Testis (tissue), 3 donors: Measurements from ENCODE around the gene VWA5A. TPM values are rescaled to one million over a fixed set of nuclear protein-coding genes. Genes with fewer than 3 reads are reported as not detected.
A peak's percentile ranks its signal among the peaks of the same experiment; 100 is the strongest.

Source experiments
- DNase-seq: peaks from one replicate; pipeline ENCODE4 v3.0.0-alpha.2; 2019
- H3K27ac ChIP-seq, 2 donors: fragments of 200-600 bp; sonication (generic); one replicate each; pipeline ENCODE4 v1.5.1; 2019
- H3K27me3 ChIP-seq: fragments of 200-600 bp; sonication (generic); one replicate; pipeline ENCODE4 v1.5.1; 2019
- H3K36me3 ChIP-seq: fragments of 200-600 bp; sonication (generic); one replicate; pipeline ENCODE4 v1.5.1; 2017; ENCODE audit warnings: low read depth; ENCODE audit errors: missing control alignments
- H3K4me1 ChIP-seq: fragments of 200-600 bp; sonication (generic); one replicate; pipeline ENCODE4 v1.5.1; 2019
- H3K4me3 ChIP-seq, 2 donors: fragments of 200-600 bp; sonication (generic); one replicate each; pipeline ENCODE4 v1.5.1; 2017 to 2019
- H3K9me3 ChIP-seq: fragments of 200-600 bp; sonication (generic); one replicate; pipeline ENCODE4 v1.5.1; 2017
- POLR2A ChIP-seq: fragments of 450-650 bp; IDR thresholded peaks from one replicate; pipeline ENCODE4 v1.6.1; 2017; ENCODE audit warnings: antibody characterized with exemption, mild to moderate bottlenecking, moderate library complexity
- WGBS, 2 donors: methylation state at CpG; one replicate each; pipeline ENCODE4 v1.1.5; 2018; 5-methylcytosine and 5-hydroxymethylcytosine counted together
- intact Hi-C: fragments of 100-400 bp; cut with DNase I; formaldehyde crosslinking; loops from one replicate; pipeline ENCODE4 v1.15.1; 2023; ENCODE audit warnings: low total_unique reads
- polyA plus RNA-seq: library from polyadenylated mRNA; stranded (reverse); fragments of 350-450 nt; fragmentation: Illumina TruSeq; extraction: RNeasy Lipid Tissue Mini Kit (QIAGEN cat#74804); gene quantifications from one replicate; pipeline ENCODE4 v1.2.3, GENCODE V29; 2014; ENCODE audit warnings: low read depth, low replicate concordance; ENCODE audit not compliant: insufficient read depth
- total RNA-seq, 2 donors: library from RNA; depleted of rRNA; stranded (reverse); fragments of >200 nt; gene quantifications; one replicate each; pipeline ENCODE4 v1.2.3, GENCODE V29; 2016
- TF ChIP-seq, protein P1 (sequence below), 3 experiments: fragments of 450-650 bp in 2 of 3; fragments of 200-600 bp in 1 of 3; sonication (generic) in 1 of 3; IDR thresholded peaks; one replicate each; pipeline ENCODE4 v1.5.1; 2016 to 2019; ENCODE audit warnings: antibody characterized with exemption in 3 of 3, mild to moderate bottlenecking in 2 of 3, moderate library complexity in 1 of 3

The VWA5A gene
- total and polyA plus RNA-seq, 3 donors from 2014 or later, result 26.6 to 31.3 (median 28.3) TPM

DNA sequence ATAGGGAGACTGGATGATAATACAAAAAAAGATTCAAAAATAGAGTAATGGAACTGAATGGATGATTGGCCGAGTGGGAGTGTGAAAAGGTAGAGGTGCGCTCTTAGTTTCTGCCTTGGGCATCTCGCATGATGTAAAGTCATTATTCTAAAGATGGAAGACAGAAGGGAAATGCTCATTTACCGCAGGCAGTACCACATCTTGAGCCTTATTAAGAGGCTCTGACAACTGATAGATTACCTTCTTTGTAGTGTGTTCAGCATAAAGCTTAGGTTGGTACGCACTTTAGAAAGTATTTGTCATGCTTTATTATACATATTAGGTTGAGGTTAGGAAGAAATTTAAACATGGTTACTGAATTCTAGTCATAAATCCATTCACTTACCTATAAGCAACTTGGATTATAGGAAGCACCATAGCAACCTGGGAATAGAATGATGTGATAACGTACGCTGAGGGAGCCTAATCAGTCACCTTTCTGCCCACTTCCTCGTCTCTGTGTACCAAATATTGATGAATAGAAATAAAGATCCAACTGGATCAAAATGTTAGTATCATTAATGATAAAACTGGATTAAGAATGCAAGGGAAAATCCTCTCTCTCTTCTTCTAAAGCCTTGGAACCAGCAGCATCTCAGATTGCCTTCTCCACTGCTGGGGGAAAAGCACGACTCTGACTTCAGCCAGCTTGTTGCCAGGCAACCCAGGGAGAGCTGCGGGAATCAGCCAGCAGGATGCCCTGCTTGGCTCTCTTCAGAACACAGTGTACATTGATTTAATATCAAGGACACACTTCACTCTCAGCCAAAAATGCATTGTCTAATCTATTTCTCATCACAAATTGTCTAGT, 29.0 kb upstream of the VWA5A start:
- TF ChIP-seq POLR2A, result no peak
- TF ChIP-seq, protein P1, sequence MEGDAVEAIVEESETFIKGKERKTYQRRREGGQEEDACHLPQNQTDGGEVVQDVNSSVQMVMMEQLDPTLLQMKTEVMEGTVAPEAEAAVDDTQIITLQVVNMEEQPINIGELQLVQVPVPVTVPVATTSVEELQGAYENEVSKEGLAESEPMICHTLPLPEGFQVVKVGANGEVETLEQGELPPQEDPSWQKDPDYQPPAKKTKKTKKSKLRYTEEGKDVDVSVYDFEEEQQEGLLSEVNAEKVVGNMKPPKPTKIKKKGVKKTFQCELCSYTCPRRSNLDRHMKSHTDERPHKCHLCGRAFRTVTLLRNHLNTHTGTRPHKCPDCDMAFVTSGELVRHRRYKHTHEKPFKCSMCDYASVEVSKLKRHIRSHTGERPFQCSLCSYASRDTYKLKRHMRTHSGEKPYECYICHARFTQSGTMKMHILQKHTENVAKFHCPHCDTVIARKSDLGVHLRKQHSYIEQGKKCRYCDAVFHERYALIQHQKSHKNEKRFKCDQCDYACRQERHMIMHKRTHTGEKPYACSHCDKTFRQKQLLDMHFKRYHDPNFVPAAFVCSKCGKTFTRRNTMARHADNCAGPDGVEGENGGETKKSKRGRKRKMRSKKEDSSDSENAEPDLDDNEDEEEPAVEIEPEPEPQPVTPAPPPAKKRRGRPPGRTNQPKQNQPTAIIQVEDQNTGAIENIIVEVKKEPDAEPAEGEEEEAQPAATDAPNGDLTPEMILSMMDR (IDR thresholded peaks at IDR 0.05), result no peak
- no peak overlapping the region for H3K4me3 ChIP-seq
- H3K9me3 ChIP-seq, result no peaks in the 10 kb centered on the region
- H3K4me1 ChIP-seq, result no peaks in the 10 kb centered on the region
- H3K27ac ChIP-seq, result no peak overlapping the region
- no peaks in the 10 kb centered on the region for H3K36me3 ChIP-seq
- H3K27me3 ChIP-seq, result no peaks in the 10 kb centered on the region
- DNase-seq, result peak; percentile 60
- WGBS, 2 donors, result 47 to 48% methylated on average over 10 of the region's 10 CpGs
- intact Hi-C loops, result no loop called here

- no peaks in the 10 kb centered on the region for H3K9me3 ChIP-seq
- H3K36me3 ChIP-seq, result no peaks in the 10 kb centered on the region
- H3K4me3 ChIP-seq, result no peak overlapping the region
- no peaks in the 10 kb centered on the region for H3K27me3 ChIP-seq
- TF ChIP-seq POLR2A, result no peak
- TF ChIP-seq, protein P1 (IDR thresholded peaks at IDR 0.05), result no peak
- no peaks in the 10 kb centered on the region for H3K4me1 ChIP-seq
- no peak overlapping the region for H3K27ac ChIP-seq
- intact Hi-C loops, result no loop called here
- no peak for DNase-seq
These were observed 24.3 kb upstream of the VWA5A start for GRCh38 chr11:124090996-124091395.

DNA sequence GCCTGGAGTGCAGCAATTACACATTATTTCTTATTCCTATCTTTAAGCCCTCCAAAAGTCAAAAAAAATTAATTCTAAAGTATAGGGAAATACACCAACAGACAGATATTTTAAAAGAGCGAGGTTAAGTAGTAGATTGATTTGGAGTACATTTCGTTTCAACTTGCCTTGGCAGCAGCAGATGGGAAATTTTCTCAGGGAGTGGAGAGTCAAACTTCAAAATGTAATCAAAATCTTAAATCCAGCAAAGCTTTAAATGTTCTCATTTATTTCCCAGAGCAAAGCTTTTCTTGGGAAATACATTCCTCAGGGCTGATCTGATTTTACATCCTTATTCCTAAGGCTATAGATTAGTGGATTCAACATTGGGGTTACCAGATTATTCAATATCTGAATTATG, 21.9 kb upstream of the VWA5A start:
- Histone ChIP-seq H3K36me3 (no peaks in the 10 kb centered on the region), H3K27me3 (no peaks in the 10 kb centered on the region), H3K9me3 (no peaks in the 10 kb centered on the region), H3K4me3 (no peak overlapping the region), H3K4me1 (no peaks in the 10 kb centered on the region), H3K27ac (no peak overlapping the region)
- TF ChIP-seq POLR2A, result no peak
- TF ChIP-seq, protein P1 (IDR thresholded peaks at IDR 0.05), result no peak
- DNase-seq, result no peak
- intact Hi-C loops, result no loop called here
- WGBS, 2 donors, result 78 to 80% methylated on average over 2 of the region's 2 CpGs

- Histone ChIP-seq H3K9me3 (no peaks in the 10 kb centered on the region), H3K4me1 (no peaks in the 10 kb centered on the region), H3K27ac (no peak overlapping the region), H3K27me3 (no peaks in the 10 kb centered on the region), H3K4me3 (no peak overlapping the region), H3K36me3 (no peaks in the 10 kb centered on the region)
- no peak for DNase-seq
- TF ChIP-seq, protein P1 (IDR thresholded peaks at IDR 0.05), result no peak
- TF ChIP-seq POLR2A, result no peak
- intact Hi-C loops, result no loop called here
- 60 to 61% methylated on average over 5 of the region's 5 CpGs for WGBS, 2 donors
These were observed 20.5 kb upstream of the VWA5A start for GRCh38 chr11:124094731-124095130.

- Histone ChIP-seq H3K9me3 (no peaks in the 10 kb centered on the region), H3K36me3 (no peaks in the 10 kb centered on the region), H3K4me3 (no peak overlapping the region), H3K4me1 (no peaks in the 10 kb centered on the region), H3K27me3 (no peaks in the 10 kb centered on the region), H3K27ac (no peak overlapping the region)
- WGBS, 2 donors, result 91 to 92% methylated on average over 5 of the region's 5 CpGs
- no peak for DNase-seq
- intact Hi-C loops, result no loop called here
- TF ChIP-seq, protein P1 (IDR thresholded peaks at IDR 0.05), result no peak
- no peak for TF ChIP-seq POLR2A
These were observed 18.9 kb upstream of the VWA5A start for GRCh38 chr11:124096364-124096763.
